Natural killer cell treated with Interleukin-12 subunit alpha and Interleukin-12 subunit beta and Interleukin-15 and Interleukin-18, amount 100 ng/mL, for 72 hours (primary cell): Measurements from ENCODE around the gene PPP2R2B. TPM values are rescaled to one million over a fixed set of nuclear protein-coding genes. Genes with fewer than 3 reads are reported as not detected.

Experiments used
- ATAC-seq, 2 donors: fragments of 150-1000 bp; cut with Tn5 transposase in 1 of 2; sonication (Bioruptor Pico), chemical (Tn5 transposase) in 1 of 2; 2 replicates each; pipeline ENCODE4 v1.10.0; 2021
- DNase-seq: peaks from one replicate; pipeline ENCODE4 v3.0.0; 2022; ENCODE audit warnings: low spot score
- H3K27ac Mint-ChIP-seq, 2 donors: 1 replicate in 1 of 2; 2 replicates in 1 of 2; pipeline ENCODE4 v1.8.0; 2022; ENCODE audit warnings: mixed read lengths in 2 of 2, mild to moderate bottlenecking in 1 of 2, moderate library complexity in 1 of 2
- H3K27me3 Mint-ChIP-seq, 2 donors: 1 replicate in 1 of 2; 2 replicates in 1 of 2; pipeline ENCODE4 v1.8.0; 2022; ENCODE audit warnings: mixed read lengths in 2 of 2
- H3K36me3 Mint-ChIP-seq: one replicate; pipeline ENCODE4 v1.8.0; 2022; ENCODE audit warnings: mixed read lengths
- H3K4me1 Mint-ChIP-seq, 2 donors: 1 replicate in 1 of 2; 2 replicates in 1 of 2; pipeline ENCODE4 v1.8.0; 2022; ENCODE audit warnings: low read depth in 2 of 2, mixed read lengths in 2 of 2, mild to moderate bottlenecking in 1 of 2
- H3K4me3 Mint-ChIP-seq: one replicate; pipeline ENCODE4 v1.8.0; 2022; ENCODE audit warnings: mixed read lengths
- H3K9me3 Mint-ChIP-seq: 2 replicates; pipeline ENCODE4 v1.8.0; 2022; ENCODE audit warnings: mixed read lengths
- total RNA-seq, 2 donors: library from RNA; stranded (reverse); gene quantifications; one replicate each; pipeline ENCODE4 v1.2.3, GENCODE V29; 2022

Gene PPP2R2B
- total RNA-seq, 2 donors from 2014 or later = 12.6 to 20.0 TPM

DNA sequence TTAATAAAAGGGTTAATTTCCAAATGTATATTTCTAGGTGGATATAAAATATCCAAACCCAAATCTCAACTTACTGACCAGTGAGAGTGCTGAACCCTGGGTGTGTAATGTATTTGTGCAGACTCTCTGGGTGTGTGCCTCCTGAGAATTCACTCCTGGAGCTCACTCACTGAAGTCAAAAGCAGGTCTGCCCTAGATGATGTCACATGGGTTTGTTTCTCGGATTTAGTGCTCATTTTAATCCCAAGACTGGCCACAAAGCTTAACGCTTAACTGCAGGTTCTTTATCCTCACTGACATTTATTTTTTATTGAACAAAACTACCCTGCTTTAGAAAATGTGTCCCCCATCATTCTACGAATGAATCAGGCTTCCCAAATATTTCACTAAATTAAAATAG, 179.4 kb downstream of the PPP2R2B start:
- peaks cover 19 to 20% of the 10 kb centered on the region in 2 donors for H3K4me1 Mint-ChIP-seq
- H3K36me3 Mint-ChIP-seq = no peaks in the 10 kb centered on the region
- H3K9me3 Mint-ChIP-seq = no peaks in the 10 kb centered on the region
- no peak overlapping the region for H3K4me3 Mint-ChIP-seq
- H3K27me3 Mint-ChIP-seq = no peaks in the 10 kb centered on the region
- DNase-seq = no peak
- no peak for ATAC-seq
- no peak overlapping the region for H3K27ac Mint-ChIP-seq

- no peaks in the 10 kb centered on the region for H3K27me3 Mint-ChIP-seq
- no peaks in the 10 kb centered on the region for H3K9me3 Mint-ChIP-seq
- H3K27ac Mint-ChIP-seq = no peak overlapping the region
- no peak overlapping the region for H3K4me3 Mint-ChIP-seq
- no peak for ATAC-seq
- peaks cover 15% of the 10 kb centered on the region in 2 donors for H3K4me1 Mint-ChIP-seq
- DNase-seq = no peak
- no peaks in the 10 kb centered on the region for H3K36me3 Mint-ChIP-seq
Observed at GRCh38 chr5:146698651-146699050, 179.9 kb downstream of the PPP2R2B start.

DNA sequence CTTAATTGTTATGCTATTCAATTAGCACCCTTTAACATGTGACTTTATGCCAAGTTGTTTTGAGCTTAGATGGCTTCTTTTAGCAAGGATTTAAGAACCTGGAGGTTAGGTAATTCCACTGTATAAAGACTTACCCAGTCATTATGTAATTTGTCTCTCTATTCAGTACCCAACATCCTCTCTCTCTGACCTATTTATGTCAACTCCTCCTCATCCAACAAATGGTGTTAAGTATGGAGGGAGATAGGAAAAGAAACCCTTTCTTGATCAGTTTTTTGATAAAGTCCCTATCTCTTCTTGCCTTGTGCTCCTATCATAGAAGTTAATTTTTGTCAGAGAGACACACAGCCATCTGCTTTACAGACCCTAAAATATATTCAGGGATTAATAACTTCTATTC, 181.3 kb downstream of the PPP2R2B start:
- DNase-seq = no peak
- H3K27me3 Mint-ChIP-seq = no peaks in the 10 kb centered on the region
- H3K4me3 Mint-ChIP-seq = no peak overlapping the region
- H3K36me3 Mint-ChIP-seq = no peaks in the 10 kb centered on the region
- peaks cover under 1 to 1% of the 10 kb centered on the region in 2 donors for H3K4me1 Mint-ChIP-seq
- no peak for ATAC-seq
- no peak overlapping the region for H3K27ac Mint-ChIP-seq
- H3K9me3 Mint-ChIP-seq = no peaks in the 10 kb centered on the region

DNA sequence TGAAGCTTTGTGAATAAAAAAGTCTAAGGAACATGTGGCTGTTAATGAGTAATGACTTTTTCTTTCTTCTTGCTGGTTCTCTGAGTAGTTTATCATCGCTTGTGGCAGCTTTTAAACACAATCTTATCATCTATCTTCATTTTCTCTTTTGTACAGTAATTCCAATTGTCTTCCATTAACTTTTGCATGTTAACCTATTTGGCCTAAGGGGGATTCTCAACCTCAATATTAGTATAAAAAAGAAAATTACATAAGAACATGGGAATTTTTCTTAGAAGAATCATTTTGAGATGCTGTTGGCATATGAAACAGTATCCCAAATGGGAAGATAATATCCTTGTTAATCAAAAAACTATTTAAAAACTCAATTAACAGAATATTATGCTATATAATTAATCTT, 182.9 kb downstream of the PPP2R2B start:
- ATAC-seq = no peak
- Mint-ChIP-seq H3K27ac (no peak overlapping the region), H3K27me3 (no peaks in the 10 kb centered on the region), H3K9me3 (no peaks in the 10 kb centered on the region), H3K4me1 (no peaks in the 10 kb centered on the region), H3K4me3 (no peak overlapping the region), H3K36me3 (no peaks in the 10 kb centered on the region)
- no peak for DNase-seq

DNA sequence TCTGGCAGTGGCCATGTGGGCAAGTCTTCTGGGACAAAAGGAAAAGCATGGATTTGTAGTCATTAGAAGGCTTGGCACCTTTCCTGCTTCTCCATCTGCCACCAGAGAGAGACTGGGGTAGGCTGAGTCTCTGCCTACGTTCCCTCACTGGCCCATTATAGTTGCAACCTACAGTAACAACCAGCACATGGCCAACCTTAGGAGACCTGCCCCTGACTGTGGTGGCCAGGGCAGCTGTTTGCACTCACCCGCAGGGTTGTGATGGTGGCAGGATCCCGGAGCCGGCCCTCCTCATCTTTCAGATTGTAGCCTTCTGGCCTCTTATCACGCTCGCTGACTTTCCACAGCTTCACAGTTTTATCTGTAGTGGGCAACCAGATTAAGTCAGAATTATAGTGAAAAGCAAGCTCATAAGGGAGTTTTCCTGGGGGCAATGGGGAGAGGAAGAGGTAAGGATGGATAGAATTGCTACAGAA, 187.6 kb downstream of the PPP2R2B start:
- Mint-ChIP-seq H3K27ac (no peak overlapping the region), H3K36me3 (peaks cover 4% of the 10 kb centered on the region), H3K27me3 (no peaks in the 10 kb centered on the region), H3K4me3 (no peak overlapping the region), H3K9me3 (no peaks in the 10 kb centered on the region), H3K4me1 (no peaks in the 10 kb centered on the region)
- DNase-seq (no peak), ATAC-seq (peak in 1 of 2 donors; percentile 20)

- Mint-ChIP-seq H3K27me3 (no peaks in the 10 kb centered on the region), H3K4me3 (no peak overlapping the region), H3K36me3 (peaks cover 5% of the 10 kb centered on the region), H3K4me1 (peaks cover 0 to 7% of the 10 kb centered on the region in 2 donors), H3K27ac (no peak overlapping the region), H3K9me3 (no peaks in the 10 kb centered on the region)
- DNase-seq (no peak), ATAC-seq (no peak)
Observed at GRCh38 chr5:146687630-146688029, 190.9 kb downstream of the PPP2R2B start.

DNA sequence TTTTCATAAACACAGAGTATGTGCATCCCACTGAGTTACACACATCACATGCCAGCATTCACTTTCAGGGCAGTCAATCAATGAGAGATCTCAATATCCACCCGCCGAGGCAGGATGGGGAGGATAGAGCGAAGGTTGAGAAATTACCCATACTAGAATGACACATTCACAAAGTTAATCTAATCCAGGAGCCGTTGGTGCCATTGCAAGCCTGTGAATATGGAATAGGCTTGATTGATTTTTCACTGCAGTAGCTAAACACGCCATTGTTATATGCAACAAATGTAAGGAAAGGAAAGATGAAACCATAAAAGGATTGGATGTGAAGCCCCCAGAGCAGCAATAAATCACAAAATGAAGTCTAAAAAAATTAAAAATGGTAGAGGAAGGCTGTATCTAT, 194.7 kb downstream of the PPP2R2B start:
- ATAC-seq (no peak), DNase-seq (no peak)
- H3K9me3 Mint-ChIP-seq = no peaks in the 10 kb centered on the region
- H3K27me3 Mint-ChIP-seq = no peaks in the 10 kb centered on the region
- no peak overlapping the region for H3K27ac Mint-ChIP-seq
- peaks cover 0 to 8% of the 10 kb centered on the region in 2 donors for H3K4me1 Mint-ChIP-seq
- H3K4me3 Mint-ChIP-seq = no peak overlapping the region
- peaks cover 5% of the 10 kb centered on the region for H3K36me3 Mint-ChIP-seq

GRCh38 chr5:146682899-146683532, 195.5 kb downstream of the PPP2R2B start:
- peaks cover 0 to 8% of the 10 kb centered on the region in 2 donors for H3K4me1 Mint-ChIP-seq
- peaks cover 5% of the 10 kb centered on the region for H3K36me3 Mint-ChIP-seq
- no peaks in the 10 kb centered on the region for H3K27me3 Mint-ChIP-seq
- DNase-seq (no peak), ATAC-seq (no peak)
- H3K4me3 Mint-ChIP-seq = no peak overlapping the region
- H3K9me3 Mint-ChIP-seq = no peaks in the 10 kb centered on the region
- peak overlapping the region in 1 of 2 donors; percentile 67 for H3K27ac Mint-ChIP-seq

DNA sequence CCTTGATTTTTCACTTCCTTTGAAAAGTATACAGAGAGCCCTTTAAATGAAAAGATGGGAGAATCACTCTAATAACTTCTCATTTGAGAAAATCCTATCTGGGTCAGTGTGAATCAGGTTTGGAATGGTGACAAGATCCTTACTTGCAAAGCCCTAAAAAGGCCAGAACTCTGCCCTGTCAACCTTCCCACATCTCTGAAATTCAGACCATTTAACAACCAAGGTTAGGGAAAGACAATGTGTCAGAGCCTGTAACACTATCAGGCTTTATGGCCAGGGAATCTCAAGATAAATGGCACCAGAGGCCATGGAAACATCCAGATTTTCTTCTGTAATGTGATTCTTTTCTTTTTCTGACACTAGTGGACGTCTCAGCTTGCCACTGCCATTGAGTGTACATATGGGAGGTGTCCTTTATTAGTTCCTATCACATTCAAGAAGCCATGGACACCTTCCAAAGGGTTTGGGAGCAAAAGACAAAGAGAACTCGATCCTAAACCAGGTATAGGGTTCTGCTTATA, 196.9 kb downstream of the PPP2R2B start:
- no peak overlapping the region for H3K27ac Mint-ChIP-seq
- H3K27me3 Mint-ChIP-seq = no peaks in the 10 kb centered on the region
- peaks cover 5% of the 10 kb centered on the region for H3K36me3 Mint-ChIP-seq
- no peaks in the 10 kb centered on the region for H3K9me3 Mint-ChIP-seq
- DNase-seq = no peak
- H3K4me1 Mint-ChIP-seq = peaks cover 0 to 8% of the 10 kb centered on the region in 2 donors
- no peak for ATAC-seq
- no peak overlapping the region for H3K4me3 Mint-ChIP-seq

GRCh38 chr5:146680846-146681584, 197.5 kb downstream of the PPP2R2B start:
- ATAC-seq (no peak), DNase-seq (no peak)
- H3K4me3 Mint-ChIP-seq = no peak overlapping the region
- H3K27ac Mint-ChIP-seq = no peak overlapping the region
- H3K27me3 Mint-ChIP-seq = no peaks in the 10 kb centered on the region
- H3K36me3 Mint-ChIP-seq = peaks cover 2% of the 10 kb centered on the region
- H3K4me1 Mint-ChIP-seq = peaks cover 0 to 12% of the 10 kb centered on the region in 2 donors
- H3K9me3 Mint-ChIP-seq = no peaks in the 10 kb centered on the region

GRCh38 chr5:146675636-146676035, 202.9 kb downstream of the PPP2R2B start:
- no peak for ATAC-seq
- H3K4me3 Mint-ChIP-seq = no peak overlapping the region
- no peaks in the 10 kb centered on the region for H3K36me3 Mint-ChIP-seq

GRCh38 chr5:146672866-146673265, 205.7 kb downstream of the PPP2R2B start:
- DNase-seq (no peak), ATAC-seq (no peak)
- H3K36me3 Mint-ChIP-seq = no peaks in the 10 kb centered on the region
- no peaks in the 10 kb centered on the region for H3K9me3 Mint-ChIP-seq
- no peak overlapping the region for H3K27ac Mint-ChIP-seq
- H3K4me1 Mint-ChIP-seq = peaks cover 0 to 6% of the 10 kb centered on the region in 2 donors
- no peak overlapping the region for H3K4me3 Mint-ChIP-seq
- no peaks in the 10 kb centered on the region for H3K27me3 Mint-ChIP-seq

More at GRCh38 chr5:146675636-146676035, 202.9 kb downstream of the PPP2R2B start:
- Mint-ChIP-seq H3K27me3 (no peaks in the 10 kb centered on the region), H3K9me3 (no peaks in the 10 kb centered on the region), H3K4me1 (peaks cover 0 to 6% of the 10 kb centered on the region in 2 donors), H3K27ac (no peak overlapping the region)
- DNase-seq = no peak

DNA sequence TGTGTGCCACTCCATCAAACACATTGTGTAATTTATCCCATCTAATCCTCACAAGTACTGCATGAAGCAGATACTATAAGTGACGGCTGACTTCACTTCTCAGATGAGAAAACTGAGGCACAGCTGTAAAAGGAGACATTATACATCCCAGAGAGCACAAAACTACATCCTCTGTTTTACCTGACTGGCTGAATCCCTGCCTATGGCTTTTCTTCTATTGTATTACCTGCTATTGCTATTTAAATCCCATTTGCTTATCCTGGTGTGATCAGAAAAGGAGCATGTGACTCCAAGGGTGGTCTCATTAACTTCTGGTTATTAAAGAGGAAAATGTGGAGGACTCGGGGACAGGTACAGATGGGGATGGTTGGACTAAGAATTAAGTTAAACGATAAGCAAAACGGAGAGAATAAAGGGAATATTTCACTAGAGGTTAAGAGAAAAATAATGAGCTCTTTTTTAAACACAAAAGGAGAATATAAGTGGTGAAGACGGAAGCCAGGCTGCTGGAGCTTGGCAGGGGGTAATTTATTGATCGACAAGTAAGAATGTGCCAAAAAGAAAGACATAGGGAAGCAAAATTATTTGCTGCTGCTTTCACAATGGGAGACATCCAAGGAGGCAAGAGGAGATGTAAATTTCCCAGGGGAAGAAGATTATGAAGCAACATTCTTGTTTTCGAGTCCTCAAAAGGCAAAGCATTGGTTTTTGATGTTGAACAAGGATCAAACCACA, 206.8 kb downstream of the PPP2R2B start:
- Mint-ChIP-seq H3K4me3 (no peak overlapping the region), H3K27ac (peak overlapping the region in 1 of 2 donors; percentile 6), H3K9me3 (no peaks in the 10 kb centered on the region), H3K36me3 (no peaks in the 10 kb centered on the region), H3K4me1 (peaks cover 0 to 6% of the 10 kb centered on the region in 2 donors), H3K27me3 (no peaks in the 10 kb centered on the region)
- DNase-seq (no peak), ATAC-seq (no peak)

GRCh38 chr5:146669656-146670055, 208.9 kb downstream of the PPP2R2B start:
- Mint-ChIP-seq H3K9me3 (no peaks in the 10 kb centered on the region), H3K27me3 (no peaks in the 10 kb centered on the region), H3K36me3 (no peaks in the 10 kb centered on the region), H3K4me3 (no peak overlapping the region), H3K27ac (no peak overlapping the region), H3K4me1 (no peaks in the 10 kb centered on the region)
- no peak for ATAC-seq
- DNase-seq = no peak
